ENCODE results near the gene DGAT2. TPM values are rescaled to one million over a fixed set of nuclear protein-coding genes. Genes with fewer than 3 reads are reported as not detected.

Gene DGAT2
- total RNA-seq, 1 donor, result 3.6 TPM

DNA sequence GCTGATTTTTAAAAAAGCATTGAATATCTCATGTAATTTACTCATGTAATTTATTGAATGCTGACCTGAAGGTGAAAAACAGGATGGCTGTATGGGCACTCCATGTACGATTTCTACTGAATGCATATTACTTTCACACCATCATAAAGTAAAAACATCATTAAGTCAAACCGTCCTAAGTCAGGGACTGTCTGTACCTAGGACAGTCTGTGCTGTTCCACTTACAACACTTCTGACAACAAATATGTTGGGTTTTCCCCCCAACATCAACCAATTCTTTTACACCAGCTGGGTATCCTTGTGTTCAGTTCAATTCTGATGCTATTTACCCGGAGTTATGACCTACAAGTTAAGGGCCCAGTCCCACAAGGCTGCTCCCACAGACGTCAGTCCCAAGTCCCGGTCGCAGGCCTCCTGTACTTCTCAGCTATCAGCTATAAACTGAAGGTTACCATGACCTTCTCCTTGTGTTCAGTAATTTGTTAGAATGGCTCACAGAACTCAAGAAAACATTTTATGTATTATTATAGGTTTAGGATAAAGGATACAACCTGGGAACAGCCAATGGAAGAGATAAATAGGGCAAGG, 63.4 kb downstream of the DGAT2 start:
- no peak overlapping the region for H2AFZ ChIP-seq (ENCODE audit: low read length)
- H3K36me3 ChIP-seq (ENCODE audit: insufficient read depth, low read length), result no peaks in the 10 kb centered on the region
- H4K20me1 ChIP-seq (ENCODE audit: insufficient read depth, low read length), result peaks cover 4% of the 10 kb centered on the region
- no peak overlapping the region for H3K27ac ChIP-seq (ENCODE audit: low read depth, low read length)
- H3K79me2 ChIP-seq (ENCODE audit: insufficient read depth, low read length), result peaks cover 62% of the 10 kb centered on the region
- peaks cover 7% of the 10 kb centered on the region for H3K4me1 ChIP-seq (ENCODE audit: insufficient read depth, low read length)
- DNase-seq (ENCODE audit: insufficient read length, low spot score, missing footprints), result no peak
- no peak overlapping the region for H3K4me2 ChIP-seq (ENCODE audit: insufficient read depth, low read length)
- H3K4me3 ChIP-seq (ENCODE audit: insufficient read depth, low read length), result no peak overlapping the region
- no peak for TF ChIP-seq CTCF (IDR thresholded peaks at IDR 0.05; ENCODE audit: extremely low read depth, low read depth, low read length)
- no peaks in the 10 kb centered on the region for H3K27me3 ChIP-seq (ENCODE audit: insufficient read depth, low read length)
- no peaks in the 10 kb centered on the region for H3K9me3 ChIP-seq (ENCODE audit: low read depth, low read length)

- no peak overlapping the region for H3K4me3 ChIP-seq (ENCODE audit: insufficient read depth, low read length)
- no peak overlapping the region for H3K4me2 ChIP-seq (ENCODE audit: insufficient read depth, low read length)
- H3K4me1 ChIP-seq (ENCODE audit: insufficient read depth, low read length), result no peaks in the 10 kb centered on the region
- TF ChIP-seq CTCF (IDR thresholded peaks at IDR 0.05; ENCODE audit: extremely low read depth, low read depth, low read length), result no peak
- no peak overlapping the region for H2AFZ ChIP-seq (ENCODE audit: low read length)
- peaks cover 59% of the 10 kb centered on the region for H3K79me2 ChIP-seq (ENCODE audit: insufficient read depth, low read length)
- no peaks in the 10 kb centered on the region for H3K27me3 ChIP-seq (ENCODE audit: insufficient read depth, low read length)
- no peak for DNase-seq (ENCODE audit: insufficient read length, low spot score, missing footprints)
- H3K36me3 ChIP-seq (ENCODE audit: insufficient read depth, low read length), result no peaks in the 10 kb centered on the region
- H4K20me1 ChIP-seq (ENCODE audit: insufficient read depth, low read length), result peaks cover 4% of the 10 kb centered on the region
- no peaks in the 10 kb centered on the region for H3K9me3 ChIP-seq (ENCODE audit: low read depth, low read length)
- no peak overlapping the region for H3K27ac ChIP-seq (ENCODE audit: low read depth, low read length)
Observed at GRCh38 chr11:75834728-75835127, 66.2 kb downstream of the DGAT2 start.

DNA sequence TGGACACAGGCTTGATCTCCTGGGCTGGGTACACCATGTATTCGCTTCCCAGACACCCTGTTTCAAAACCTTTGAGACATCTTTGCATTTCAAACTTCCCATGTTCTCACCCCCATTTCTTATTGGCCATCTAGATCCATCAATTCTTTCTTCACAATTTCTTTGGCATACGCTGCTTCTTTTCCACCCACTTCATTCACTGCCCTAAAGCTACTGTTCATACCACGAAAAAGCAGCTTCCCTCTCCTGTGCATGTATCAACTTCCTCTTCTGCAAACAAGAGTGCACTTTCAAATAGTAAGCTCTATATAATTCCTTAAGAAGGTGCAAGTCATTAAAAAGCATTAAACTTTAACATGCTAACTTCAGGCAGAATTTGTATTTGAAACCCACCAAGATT, 67.8 kb downstream of the DGAT2 start:
- Histone ChIP-seq H3K4me3 (ENCODE audit: insufficient read depth, low read length) (no peak overlapping the region), H3K36me3 (ENCODE audit: insufficient read depth, low read length) (no peaks in the 10 kb centered on the region), H3K4me1 (ENCODE audit: insufficient read depth, low read length) (no peaks in the 10 kb centered on the region), H3K79me2 (ENCODE audit: insufficient read depth, low read length) (peaks cover 54% of the 10 kb centered on the region), H3K4me2 (ENCODE audit: insufficient read depth, low read length) (no peak overlapping the region), H2AFZ (ENCODE audit: low read length) (no peak overlapping the region), H3K27me3 (ENCODE audit: insufficient read depth, low read length) (no peaks in the 10 kb centered on the region), H4K20me1 (ENCODE audit: insufficient read depth, low read length) (no peaks in the 10 kb centered on the region), H3K27ac (ENCODE audit: low read depth, low read length) (no peak overlapping the region), H3K9me3 (ENCODE audit: low read depth, low read length) (no peaks in the 10 kb centered on the region)
- no peak for TF ChIP-seq CTCF (IDR thresholded peaks at IDR 0.05; ENCODE audit: extremely low read depth, low read depth, low read length)
- DNase-seq (ENCODE audit: insufficient read length, low spot score, missing footprints), result no peak

DNA sequence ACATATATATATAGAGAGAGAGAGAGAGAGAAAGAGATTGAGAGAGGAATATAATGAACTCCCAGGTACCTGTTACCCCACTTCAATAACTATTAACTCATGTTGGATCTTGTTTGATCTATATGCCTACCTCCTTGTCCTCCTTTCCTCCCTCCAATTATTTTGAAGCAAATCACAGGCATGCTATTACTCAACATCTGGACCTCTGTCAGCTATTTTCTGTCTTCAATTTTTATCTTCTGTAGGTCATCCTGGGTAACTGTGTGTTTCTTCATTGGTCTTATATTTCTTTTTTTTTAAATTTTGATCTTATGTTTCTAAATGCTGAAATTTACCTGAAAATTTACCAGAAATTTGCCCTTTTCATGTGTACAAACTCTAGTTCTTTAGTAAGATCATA, 71.3 kb downstream of the DGAT2 start:
- Histone ChIP-seq H2AFZ (ENCODE audit: low read length) (no peak overlapping the region), H3K4me2 (ENCODE audit: insufficient read depth, low read length) (no peak overlapping the region), H3K27me3 (ENCODE audit: insufficient read depth, low read length) (no peaks in the 10 kb centered on the region), H3K4me3 (ENCODE audit: insufficient read depth, low read length) (no peak overlapping the region), H4K20me1 (ENCODE audit: insufficient read depth, low read length) (peaks cover 11% of the 10 kb centered on the region), H3K27ac (ENCODE audit: low read depth, low read length) (no peak overlapping the region), H3K36me3 (ENCODE audit: insufficient read depth, low read length) (no peaks in the 10 kb centered on the region), H3K9me3 (ENCODE audit: low read depth, low read length) (no peaks in the 10 kb centered on the region), H3K4me1 (ENCODE audit: insufficient read depth, low read length) (no peaks in the 10 kb centered on the region), H3K79me2 (ENCODE audit: insufficient read depth, low read length) (peaks cover 50% of the 10 kb centered on the region)
- no peak for TF ChIP-seq CTCF (IDR thresholded peaks at IDR 0.05; ENCODE audit: extremely low read depth, low read depth, low read length)
- no peak for DNase-seq (ENCODE audit: insufficient read length, low spot score, missing footprints)

Measured in osteoblast (primary cell).